GM12872 (cell line): ENCODE measurements around the gene STX17.

ENCODE experiments used
- TF ChIP-seq, protein P1 (sequence below): IDR thresholded peaks from 3 replicates; pipeline ENCODE4 v1.5.1; 2011; ENCODE audit warnings: low read depth, mild to moderate bottlenecking, low read length, moderate library complexity; ENCODE audit not compliant: insufficient read depth

STX17 gene

DNA sequence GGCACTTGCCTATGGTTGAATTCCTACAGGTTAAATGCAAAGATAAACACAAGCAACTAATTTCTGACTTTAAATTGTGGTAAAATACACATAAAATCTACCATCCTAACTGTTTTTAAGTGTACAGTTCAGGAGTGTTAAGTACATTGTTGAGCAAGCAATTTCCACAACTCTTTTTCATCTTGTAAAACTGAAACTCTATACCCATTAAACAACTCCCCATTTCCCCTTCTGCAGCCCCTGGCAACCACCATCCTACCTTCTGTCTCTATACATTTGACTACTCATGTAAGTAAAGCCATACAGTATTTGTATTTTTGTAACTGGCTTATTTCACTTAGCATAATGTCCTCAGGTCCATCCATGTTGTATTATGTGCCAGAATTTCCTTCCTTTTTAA, 38.5 kb upstream of the STX17 start:
- TF ChIP-seq, protein P1, sequence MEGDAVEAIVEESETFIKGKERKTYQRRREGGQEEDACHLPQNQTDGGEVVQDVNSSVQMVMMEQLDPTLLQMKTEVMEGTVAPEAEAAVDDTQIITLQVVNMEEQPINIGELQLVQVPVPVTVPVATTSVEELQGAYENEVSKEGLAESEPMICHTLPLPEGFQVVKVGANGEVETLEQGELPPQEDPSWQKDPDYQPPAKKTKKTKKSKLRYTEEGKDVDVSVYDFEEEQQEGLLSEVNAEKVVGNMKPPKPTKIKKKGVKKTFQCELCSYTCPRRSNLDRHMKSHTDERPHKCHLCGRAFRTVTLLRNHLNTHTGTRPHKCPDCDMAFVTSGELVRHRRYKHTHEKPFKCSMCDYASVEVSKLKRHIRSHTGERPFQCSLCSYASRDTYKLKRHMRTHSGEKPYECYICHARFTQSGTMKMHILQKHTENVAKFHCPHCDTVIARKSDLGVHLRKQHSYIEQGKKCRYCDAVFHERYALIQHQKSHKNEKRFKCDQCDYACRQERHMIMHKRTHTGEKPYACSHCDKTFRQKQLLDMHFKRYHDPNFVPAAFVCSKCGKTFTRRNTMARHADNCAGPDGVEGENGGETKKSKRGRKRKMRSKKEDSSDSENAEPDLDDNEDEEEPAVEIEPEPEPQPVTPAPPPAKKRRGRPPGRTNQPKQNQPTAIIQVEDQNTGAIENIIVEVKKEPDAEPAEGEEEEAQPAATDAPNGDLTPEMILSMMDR, result no peak

DNA sequence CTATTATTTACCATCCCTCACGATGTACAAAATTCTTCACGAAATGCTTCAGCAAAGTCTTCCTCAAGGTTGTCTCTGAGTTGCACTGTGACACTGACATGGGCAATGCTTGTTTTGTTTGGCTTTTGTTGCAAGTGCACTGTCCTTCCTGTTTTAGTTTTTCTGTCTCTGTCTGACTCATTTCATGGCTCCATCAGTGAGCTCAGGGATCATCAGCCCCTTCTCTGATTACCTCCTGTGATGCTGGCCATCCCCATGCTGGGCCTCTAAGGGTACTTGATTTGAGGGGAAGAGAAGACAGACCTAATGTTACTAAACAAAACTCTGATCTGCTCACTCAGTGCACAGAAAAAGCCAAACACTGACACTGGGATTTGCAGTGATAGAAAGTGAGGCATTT, 37.6 kb upstream of the STX17 start:
- TF ChIP-seq, protein P1, result no peak

DNA sequence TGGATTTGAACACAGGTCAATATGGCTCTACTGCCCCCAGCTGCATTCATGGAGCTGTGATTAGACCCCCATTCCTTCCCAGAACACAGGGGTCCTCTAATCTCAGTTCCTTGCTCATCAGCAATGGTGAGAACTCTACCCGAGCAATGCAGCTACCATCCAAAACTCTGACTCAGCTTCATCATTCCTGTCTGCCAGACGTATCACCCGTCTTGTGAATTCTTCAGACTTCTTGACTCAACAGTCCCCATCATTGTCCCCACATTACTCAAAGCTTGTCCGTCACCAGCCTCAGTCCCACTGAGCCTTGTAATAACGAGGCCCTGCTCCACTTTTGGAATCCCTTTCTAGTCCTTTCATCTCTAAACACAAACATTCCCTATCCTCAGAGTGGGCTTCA, 36.3 kb upstream of the STX17 start:
- TF ChIP-seq, protein P1, result no peak

DNA sequence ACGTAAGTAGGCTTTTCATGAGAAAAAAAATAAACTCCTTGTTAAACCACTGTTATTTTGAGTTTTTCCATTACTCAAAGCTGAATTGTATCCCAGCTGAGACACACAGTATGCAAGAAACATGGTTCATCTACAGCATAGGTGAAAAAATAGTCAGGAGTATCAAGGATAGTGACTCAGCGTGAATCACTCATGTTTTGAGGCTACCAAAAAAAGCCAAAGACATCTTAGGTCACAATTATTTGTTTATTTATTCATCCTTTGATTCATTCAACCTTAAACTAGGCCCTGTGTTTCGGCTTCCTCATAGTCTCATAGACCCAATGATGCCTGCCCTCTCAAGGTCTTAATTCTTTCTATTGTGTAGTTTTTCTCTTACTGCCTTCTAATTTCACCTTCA, 32.9 kb upstream of the STX17 start:
- TF ChIP-seq, protein P1, result no peak

DNA sequence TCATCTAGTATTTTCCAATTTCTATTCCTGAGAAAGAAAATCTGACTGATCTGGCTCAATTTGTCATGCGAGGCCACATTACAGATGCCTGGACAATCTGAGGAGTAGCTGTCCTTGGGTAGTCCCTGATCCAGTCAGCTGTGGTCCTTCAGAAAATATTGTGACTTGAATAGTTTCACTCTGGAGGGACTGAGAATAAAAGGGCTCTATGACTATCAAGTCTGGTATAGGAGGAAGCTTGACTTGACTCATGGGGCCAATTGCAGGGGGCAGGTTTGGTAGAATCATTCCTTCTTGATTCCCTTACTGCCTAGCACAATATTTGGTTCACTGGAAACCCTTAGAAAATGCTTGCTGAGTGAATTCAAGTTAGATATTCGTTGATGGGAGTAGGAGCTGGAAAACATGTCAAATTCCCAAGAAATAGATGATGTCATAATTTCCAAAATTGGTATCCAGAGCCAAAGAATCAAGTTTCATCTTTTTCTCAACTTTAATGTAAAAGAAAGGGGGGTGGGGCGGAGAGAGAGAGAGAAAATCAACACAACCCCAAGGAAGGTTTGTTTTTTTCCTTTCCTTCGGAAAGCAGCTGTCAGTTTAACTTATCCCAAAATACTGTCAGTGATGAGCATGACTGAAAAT, 32.4 kb upstream of the STX17 start:
- TF ChIP-seq, protein P1, result no peak

DNA sequence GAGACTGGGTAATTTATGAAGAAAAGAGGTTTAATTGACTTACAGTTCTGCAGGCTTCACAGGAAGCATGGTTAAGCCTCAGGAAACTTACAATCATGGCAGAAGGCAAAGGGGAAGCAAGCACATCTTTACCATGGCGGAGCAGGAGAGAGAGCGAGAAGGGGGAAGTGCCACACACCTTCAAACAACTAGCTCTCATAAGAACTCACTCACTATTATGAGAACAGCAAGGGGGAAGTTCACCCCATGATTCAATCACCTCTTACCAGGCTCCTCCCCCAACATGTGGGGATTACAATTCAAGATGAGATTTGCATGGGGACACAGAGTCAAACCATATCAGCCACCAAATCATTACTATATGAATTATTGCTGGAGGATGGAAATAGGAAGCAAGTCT, 30.3 kb upstream of the STX17 start:
- TF ChIP-seq, protein P1, result no peak

DNA sequence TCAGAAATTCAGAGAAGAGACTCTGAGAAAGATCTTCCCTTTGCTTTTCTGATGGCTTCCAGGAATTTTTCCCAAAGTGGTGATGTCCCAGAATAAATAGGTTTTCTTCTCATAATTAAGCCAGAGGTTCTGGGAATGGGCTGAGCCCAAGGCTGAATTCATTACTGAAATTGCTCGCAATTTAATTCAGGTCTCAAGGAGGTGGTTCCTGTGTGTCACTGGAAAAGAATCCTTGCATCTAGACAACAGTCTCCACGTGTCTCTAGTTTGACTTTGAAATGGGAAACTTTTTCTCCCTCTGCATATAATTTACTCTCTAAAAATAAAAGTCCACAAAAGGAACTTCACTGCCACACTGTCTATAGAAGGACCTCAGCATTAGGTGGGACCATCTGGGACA, 27.8 kb upstream of the STX17 start:
- TF ChIP-seq, protein P1, result no peak
